GM21786 (cell line): ENCODE measurements around the gene ECT2.
"Not testable (repeated sequence)": the region's sequence is repeated elsewhere in the genome, so short reads cannot be mapped to it uniquely, and the experiment has no call there.

Experiments used
- ATAC-seq: cut with Tn5 transposase; IDR thresholded peaks from one replicate; pipeline ENCODE4 v1.9.1; 2021; ENCODE audit not compliant: unreplicated experiment

ECT2 gene

DNA sequence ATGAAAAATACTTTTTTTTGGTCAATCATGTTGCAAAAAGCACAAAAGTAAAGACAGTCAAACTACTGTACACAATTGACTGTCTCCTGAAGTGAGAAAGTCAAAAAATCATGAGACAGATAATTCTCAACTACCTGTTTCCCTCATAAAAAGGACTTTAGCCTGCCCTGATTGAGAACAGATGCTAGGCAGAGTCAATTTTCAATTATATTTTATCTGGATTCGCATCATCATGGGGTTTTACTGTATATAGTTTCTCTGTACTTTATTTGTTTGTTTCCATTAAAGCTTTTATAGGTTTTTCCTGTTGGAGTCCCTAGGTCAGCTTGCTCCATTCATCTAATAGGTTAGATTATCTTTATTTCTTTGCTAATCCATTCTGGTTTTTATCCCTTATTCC lies 53.8 kb downstream of the ECT2 start:
- ATAC-seq: no peak

DNA sequence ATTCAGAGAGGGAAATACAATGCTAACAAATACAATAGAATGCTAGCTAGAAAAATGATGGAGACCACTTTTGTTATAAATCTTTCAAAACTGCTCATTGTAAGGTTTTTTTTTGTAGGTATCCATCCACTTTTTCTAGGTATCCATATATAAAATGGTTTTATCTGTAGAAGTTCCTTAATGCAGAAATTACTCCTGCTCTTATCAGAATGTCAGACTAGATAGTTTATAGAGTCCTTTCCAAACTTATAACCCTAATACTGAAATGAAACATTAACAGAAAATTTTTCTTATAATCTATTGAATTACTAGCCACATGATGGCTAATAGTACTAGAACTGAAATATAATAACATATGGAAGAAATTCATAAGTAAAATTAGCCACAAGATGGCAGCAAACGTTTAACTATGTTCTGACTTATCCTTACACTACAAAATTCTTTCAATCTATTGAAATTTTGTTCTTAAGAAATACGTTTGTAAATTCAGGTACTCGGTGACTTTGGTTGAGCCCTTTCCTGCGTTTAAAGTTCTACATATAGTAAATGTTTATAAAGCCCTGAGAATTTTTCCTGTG lies 58.5 kb downstream of the ECT2 start:
- peak; percentile 50 for ATAC-seq

DNA sequence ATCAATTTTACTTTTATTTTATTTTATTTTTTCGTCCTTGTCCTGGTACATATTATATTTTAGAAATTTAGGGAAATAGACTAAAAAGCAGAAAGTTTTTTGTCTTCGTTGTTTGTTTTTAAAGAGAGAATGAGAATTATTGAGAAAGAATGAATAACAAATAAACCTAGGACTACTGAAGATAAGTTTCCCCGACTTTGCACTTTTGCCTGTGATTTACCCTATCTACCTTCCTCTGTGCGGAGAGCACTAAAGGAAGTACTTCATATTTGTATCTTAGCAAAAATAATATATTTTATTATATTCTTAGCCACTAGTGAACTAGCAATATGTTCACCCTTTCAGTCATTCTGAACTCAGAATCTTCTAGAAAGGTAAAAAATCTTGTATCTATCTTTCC lies 60.6 kb downstream of the ECT2 start:
- no peak for ATAC-seq

DNA sequence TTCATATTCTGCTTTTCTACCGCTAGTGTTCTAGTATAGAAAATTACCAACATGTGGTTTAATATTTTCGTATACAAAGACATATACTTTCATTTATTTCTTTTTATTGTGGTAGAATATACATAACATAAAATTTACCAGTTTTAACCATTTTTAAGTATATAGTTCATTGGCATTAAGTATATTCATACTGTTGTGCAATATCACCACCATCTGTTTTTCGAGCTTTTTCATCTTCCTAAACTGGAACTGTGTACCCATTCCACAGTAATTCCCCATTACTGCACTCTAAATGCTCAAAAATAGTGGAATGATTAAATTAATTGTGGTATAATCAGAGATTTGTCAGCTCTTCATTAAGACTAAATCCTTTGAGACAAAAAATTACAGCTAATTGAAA lies 62.9 kb downstream of the ECT2 start:
- ATAC-seq: no peak

DNA sequence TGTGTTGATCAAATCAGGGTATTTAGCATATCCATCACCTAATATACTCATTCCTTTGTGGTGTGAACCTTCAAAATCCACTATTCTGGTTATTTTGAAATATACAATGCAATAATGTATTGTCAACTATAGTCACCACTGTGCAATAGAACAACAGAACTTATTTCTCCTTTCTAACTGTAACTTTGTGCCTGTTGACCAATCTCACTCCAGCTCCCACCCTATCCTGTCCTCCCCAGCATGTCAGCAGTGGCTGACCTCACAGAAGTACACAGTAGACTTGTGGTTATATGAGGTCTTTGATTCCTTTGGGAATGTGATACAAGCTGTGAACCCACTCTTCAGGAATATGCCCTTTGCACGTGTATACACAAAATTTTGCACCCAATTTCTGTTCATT lies 64.2 kb downstream of the ECT2 start:
- ATAC-seq: no peak

DNA sequence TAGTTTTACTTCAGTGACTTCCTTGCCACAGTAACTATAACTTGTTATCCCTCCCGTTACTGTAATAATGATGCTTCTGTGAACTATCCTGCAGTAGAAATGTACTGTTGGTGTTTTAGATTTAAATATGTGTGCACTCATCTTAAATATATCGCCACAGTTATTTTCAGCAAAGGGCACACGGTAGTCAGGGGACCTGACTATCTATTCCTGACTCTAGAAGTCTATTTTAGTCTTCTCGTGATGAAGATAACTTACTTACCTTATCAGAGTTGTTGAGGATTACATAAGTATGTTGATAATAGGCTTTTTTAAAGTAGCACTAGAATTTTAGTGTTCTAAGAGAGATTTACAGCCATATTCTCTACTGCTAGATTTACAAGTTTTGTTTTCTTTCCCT lies 65.3 kb downstream of the ECT2 start:
- no peak for ATAC-seq

DNA sequence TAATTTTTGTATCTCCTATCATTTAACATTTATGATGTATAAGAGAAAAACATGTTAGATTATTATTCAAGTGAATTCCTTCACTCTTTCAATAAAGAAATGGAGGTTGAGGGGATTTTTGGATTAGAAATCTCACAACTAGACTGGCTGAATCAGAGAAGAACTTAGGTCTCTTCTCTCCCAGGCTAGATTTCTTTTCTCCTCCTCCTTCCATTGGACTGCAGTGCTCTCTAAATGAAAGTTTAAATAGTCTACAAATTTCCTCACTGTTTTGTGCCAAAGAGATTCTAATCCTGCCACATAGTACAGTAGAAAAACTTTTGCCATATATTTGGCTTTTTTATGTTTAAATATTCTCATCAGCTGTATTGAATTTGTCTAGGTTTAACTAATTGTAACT lies 65.8 kb downstream of the ECT2 start:
- ATAC-seq: no peak

DNA sequence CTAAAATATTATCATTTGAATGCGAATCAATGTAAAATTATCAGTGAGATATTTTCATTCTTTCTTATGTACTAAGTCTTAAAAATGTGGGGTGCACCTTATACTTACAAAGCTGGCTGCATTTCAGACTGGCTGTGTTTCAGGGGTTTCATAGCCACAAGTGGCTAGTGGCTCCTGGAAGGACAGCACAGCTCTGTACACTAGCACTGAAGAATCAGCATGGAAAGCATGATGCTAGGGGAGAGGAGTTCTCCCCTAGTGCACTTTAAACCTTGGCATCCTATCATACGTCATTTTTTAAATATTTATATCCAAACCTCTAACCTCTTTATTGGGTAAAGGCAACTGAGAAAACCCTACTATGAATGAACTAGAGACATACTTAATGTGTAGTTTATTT lies 66.4 kb downstream of the ECT2 start:
- no peak for ATAC-seq

DNA sequence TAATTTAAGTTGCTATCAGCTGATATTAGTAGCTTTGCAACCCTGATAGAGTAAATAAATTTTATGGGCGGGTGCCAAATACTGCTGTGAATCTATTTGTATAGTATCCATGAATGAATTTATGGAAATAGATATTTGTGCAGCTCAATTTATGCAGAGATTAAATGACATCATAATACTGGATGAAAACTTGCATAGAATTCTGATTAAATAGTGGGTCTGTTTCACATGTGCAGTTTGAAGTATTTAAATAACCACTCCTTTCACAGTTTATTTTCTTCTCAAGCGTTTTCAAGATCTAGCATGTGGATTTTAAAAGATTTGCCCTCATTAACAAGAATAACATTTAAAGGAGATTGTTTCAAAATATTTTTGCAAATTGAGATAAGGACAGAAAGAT lies 70.0 kb downstream of the ECT2 start:
- no peak for ATAC-seq

DNA sequence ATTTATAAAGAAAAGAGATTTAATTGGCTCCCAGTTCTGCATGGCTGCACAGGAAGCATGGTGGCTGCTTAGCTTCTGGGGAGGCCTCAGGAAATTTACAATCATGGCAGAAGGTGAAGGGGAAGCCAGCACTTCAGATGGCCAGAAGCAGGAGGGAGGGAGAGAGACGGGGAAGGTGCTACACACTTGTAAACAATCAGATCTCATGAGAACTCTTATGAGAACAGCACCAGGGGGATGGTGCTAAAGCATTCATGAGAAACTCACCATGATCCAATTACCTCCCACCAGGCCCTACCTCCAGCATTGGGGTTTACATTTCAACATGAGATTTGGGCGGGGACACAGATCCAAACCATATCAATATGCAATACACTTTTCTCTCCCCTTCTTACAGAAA lies 73.7 kb downstream of the ECT2 start:
- no peak for ATAC-seq

DNA sequence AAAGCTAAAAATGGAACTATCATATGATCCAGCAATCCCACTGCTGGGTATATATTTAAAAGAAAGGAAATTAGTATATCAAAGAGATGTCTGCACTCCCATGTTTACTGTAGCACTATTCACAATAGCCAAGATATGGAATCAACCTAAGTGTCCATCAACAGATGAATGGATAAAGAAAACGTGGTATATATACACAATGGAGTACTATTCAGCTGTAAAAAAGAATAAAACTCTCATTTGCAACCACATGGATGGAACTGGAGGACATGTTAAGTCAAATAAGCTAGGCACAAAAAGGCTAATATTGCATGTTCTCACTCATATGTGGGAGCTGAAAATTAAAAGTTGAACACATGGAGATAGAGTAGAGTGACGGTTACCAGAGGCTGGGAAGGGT lies 76.7 kb downstream of the ECT2 start:
- not testable (repeated sequence) for ATAC-seq

DNA sequence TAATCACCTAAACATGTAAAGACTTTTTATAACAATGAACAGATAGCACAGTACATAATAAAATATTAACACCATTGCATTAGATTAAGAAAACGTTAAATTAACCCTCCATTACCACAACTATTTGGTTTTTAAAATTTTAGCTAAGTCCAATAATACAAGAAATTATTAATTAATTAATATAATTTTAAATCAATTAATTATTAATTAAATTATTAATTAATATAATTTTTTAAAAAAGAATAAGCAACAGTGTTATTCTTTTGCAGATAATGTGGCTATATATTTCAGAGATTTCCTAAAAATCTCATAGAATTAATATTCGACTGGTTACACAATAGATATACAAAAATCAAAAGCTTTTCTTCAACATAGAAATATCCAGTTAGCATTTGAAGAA lies 82.5 kb downstream of the ECT2 start:
- ATAC-seq: no peak

DNA sequence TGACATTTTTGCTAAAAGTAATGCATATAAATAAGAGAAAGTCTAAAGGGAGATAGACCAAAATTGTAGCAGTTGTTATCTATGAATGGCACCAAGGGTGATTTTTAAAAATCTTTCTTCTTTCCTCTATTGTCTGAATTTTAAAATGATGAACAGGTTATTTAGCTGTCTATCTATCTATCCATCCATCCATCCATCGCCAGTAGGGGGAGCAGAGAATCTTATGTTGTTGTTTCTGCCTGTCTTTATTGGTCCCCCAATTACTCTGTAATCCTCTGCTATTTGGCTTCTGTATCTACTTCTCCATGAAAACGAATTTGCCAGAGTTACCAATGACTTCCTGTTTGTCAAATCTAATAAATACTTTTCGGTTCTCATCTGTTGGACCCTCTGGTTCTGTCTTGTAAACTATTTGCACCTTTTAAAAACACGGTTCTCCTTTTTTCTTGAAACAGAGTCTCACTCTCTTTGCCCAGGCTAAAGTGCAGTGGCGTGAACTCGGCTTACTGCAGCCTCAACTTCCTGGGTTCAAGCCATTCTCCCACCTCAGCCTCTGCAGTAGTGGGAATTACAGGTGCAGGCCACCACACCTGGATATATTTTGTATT lies 86.0 kb downstream of the ECT2 start:
- peak; percentile 69 for ATAC-seq

DNA sequence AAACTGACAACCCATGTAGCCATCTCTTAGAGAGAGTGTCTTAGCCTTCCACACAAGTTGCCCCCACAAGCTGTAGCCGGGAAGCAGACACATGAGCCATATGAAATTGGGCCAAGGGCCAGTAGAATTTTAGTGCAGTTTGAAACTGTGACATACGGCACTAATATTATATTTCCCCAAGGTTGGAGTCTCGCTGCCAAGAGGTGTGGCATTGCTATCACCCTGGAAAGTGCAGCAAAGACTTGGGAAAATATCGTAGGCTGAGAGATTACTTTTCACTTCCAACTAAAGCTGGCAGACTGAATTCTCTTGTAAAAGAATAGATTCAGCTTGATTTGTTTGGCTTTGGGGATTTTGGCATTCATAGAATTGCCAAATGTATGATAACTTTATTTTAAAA lies 89.2 kb downstream of the ECT2 start:
- ATAC-seq: no peak

DNA sequence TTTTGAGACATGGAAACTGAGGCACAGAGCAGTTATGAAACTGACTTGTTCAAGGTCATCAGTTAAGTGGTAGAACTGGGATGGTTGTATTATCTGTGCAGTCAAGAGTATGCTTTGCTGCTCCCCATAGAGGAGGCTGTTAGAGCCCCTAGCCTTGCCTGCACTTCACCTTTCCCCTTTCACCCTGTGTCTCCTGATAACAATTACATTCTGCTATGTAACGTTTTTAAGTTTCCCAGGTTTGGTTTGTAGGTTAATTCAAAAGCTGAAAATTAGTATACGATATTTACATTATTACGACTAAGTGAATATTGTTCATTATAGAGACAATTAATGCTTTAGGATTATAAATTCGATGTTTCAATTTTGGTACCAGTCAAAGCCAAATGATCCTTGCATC lies 89.9 kb downstream of the ECT2 start:
- no peak for ATAC-seq

DNA sequence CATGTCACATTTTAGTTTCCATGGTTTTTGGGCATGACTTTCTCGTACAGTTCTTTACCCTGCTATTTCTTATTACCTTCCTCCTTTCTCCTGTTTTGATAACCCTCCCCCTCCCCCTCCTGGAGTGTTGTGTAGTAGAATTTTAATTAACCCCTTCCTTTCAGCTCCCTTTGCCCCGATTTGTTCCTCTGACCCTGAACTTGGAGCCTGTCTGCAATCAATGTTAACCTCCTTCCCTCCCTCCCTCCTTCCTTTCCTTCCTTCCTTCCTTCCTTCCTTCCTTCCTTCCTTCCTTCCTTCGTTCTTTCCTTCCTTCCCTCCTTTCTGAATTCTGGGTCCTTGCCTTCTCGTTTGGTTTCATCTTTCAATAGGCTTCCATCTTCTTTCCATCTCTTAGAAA lies 90.4 kb downstream of the ECT2 start:
- no peak for ATAC-seq

DNA sequence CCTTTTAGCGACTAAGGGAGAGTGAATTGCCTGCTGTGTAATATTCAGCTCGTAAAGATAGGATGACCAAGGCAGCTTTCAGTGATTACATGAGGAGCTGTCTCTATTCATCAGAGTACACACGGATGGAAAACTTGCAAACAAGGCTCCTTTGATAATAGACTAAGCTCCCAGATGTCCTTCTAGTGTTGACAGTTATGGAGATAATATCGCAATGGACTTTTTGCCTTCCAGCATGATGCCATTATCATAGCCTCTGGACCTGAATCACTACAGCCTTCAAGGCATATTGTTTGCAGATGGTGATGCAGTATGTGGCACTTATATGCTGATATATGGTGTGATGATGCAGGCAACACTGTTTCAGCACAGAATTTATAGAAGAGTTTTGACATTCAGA lies 93.9 kb downstream of the ECT2 start:
- no peak for ATAC-seq

DNA sequence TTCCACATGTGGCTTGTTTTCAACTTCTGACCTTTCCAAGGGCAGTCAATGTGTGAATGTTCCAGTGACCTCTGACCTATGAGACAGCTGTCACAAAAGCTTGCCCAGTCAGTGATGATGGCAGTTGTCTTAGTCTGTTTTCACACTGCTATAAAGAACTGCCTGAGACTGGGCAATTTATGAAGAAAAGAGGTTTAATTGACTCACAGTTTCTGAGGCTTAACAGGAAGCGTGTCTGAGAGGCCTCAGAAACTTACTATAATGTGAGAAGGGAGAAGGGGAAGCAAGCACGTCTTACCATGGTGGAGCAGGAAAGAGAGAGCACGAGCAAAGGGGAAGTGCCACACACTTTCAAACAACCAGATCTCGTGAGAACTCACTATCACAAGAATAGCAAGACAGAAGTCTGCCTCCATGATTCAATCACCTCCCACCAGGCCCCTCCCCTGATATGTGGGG lies 95.6 kb downstream of the ECT2 start:
- peak; percentile 81 for ATAC-seq

DNA sequence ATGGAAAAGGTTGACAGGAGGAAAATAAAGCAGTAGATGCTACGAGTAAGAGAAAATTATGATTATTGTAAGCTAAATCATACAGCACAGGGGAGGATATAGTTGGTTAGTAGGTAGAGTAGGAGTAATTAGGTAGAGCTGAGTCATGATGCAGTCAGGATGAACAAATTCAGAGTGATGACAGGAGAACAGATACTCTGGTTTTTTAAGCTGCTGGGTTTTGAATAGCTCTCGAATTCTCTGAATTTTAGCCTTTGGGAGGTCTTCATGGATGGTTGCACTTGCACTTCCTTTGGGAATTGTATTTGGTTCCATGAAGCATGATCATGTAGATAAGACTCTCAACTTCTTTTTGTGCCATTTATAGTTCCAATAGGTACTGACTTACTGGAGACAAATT lies 96.2 kb downstream of the ECT2 start:
- no peak for ATAC-seq

DNA sequence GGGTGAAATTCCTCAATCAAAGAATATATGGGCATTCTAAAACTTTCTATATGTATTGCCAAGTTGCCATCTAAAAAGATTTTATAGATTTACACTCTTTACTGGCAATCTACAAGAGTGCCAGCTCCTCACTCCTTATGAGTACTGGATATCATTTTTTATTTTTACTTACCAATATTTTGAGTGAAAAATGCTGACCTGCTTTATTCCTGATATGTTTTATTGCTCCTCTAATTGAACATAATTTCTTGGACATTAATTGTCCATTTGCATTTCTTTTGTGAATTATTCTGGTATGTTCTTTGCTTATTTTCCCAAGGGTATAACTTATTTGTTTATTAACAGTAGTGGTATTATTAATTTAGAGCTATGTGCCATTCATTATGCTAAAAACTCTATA lies 96.8 kb downstream of the ECT2 start:
- no peak for ATAC-seq

DNA sequence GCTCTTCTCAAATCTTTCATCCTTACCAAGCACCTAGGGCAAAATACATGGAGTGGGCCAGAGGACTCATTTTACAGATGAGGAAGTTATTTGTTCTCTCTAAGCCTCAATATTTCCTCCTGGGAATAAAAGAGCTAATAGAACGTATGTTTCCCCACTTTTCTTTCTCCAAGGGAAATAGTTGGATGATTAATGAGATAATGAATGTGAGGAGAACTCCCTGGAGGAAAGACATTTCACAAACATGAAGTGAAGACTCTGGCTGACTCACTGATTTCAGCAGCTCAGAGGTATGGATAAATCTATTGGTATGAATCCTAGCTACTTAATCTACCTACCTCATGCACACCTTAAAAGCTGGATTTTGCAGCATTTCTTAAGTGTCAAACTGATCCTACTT lies 98.4 kb downstream of the ECT2 start:
- ATAC-seq: no peak

DNA sequence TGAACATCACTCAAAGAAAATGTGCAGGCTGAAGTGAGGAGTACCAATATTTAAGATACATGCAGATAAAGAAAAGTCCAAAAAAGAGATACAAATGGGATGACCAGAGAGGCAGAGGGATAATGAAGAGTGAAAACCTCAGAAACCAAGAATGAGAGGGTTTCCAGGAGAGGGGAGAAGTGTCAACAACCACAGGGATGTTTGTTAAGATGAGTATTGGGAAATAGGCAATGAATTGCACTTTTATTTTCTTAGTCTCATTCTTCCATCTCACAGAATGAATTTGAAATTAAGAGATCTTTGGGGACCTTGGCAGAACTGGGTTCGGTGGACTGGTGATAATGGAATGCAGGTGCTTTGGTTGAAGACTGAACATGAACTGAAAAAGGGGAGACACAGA lies 102.5 kb downstream of the ECT2 start:
- ATAC-seq: no peak

DNA sequence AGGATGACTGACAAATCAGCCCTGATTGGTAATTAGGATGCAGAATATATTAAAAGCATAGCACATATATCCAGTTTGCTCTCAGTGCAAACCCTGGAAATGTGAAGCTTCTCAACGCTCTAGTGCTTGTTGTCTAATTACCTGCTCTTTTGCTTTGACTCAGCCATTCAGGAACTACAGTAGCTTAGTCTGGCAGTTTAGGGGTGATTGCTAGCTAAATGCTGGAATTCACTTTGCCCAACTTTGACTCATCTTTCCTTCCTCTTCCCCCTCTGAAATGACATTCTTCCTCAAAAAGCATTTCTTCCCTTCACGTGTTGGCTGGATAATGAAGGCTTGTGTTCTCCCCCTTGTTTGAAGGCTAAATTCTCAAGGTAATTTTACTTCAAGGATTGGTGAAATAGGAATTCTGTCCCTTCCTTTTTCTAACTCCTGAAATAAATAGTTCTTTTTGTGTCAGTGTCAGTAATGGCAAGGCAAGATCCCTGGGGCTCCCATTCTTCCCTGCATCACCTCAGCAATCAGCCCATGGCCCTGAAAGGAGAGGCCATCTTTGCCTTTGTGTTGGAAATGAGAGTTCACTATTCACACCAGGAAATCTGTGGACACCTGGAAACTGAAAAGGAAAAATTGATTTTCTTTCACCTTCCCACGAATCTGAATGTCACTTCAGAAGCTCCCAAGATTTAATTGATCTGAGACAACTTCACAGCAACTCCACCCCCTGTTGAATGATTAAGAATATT lies 103.6 kb downstream of the ECT2 start:
- ATAC-seq: no peak
